Kidney (tissue), 14 donors: ENCODE results near the gene CHST5. TPM values are rescaled to one million over a fixed set of nuclear protein-coding genes. Genes with fewer than 3 reads are reported as not detected.

ENCODE experiments used
- DNase-seq, 5 donors: peaks; one replicate each; pipeline ENCODE4 v3.0.0-alpha.2; 2013 to 2020
- FAIRE-seq: peaks from 2 replicates; lab custom pipeline; 2012; peaks lifted over from hg19 to GRCh38; lab: Jason Lieb, UNC
- H3K27ac ChIP-seq, 2 donors: one replicate each; pipeline ENCODE4 v1.7.0; 2013; ENCODE audit warnings: low read depth in 2 of 2, low read length in 2 of 2, inconsistent platforms in 1 of 2
- H3K27me3 ChIP-seq: one replicate; pipeline ENCODE4 v1.7.1; 2013; ENCODE audit warnings: low read length, inconsistent platforms; ENCODE audit not compliant: control insufficient read depth, insufficient read depth
- H3K36me3 ChIP-seq, 3 donors: one replicate each; pipeline versions ENCODE4 v1.7.0 to v1.7.1; 2013; ENCODE audit warnings: low read length in 3 of 3, control low read depth in 1 of 3, inconsistent platforms in 1 of 3; ENCODE audit not compliant: insufficient read depth in 3 of 3, control insufficient read depth in 2 of 3
- H3K4me1 ChIP-seq, 3 donors: one replicate each; pipeline versions ENCODE4 v1.7.0 to v1.7.1; 2013; ENCODE audit warnings: low read length in 3 of 3, inconsistent platforms in 1 of 3, low read depth in 1 of 3; ENCODE audit not compliant: control insufficient read depth in 2 of 3, insufficient read depth in 2 of 3
- H3K4me3 ChIP-seq, 3 donors: one replicate each; pipeline versions ENCODE4 v1.7.0 to v1.8.1; 2013; ENCODE audit warnings: low read length in 3 of 3, control low read depth in 1 of 3, inconsistent platforms in 1 of 3
- H3K9ac ChIP-seq, 3 donors: one replicate each; pipeline versions ENCODE4 v1.7.0 to v1.7.1; 2013; ENCODE audit warnings: low read length in 3 of 3, control low read depth in 1 of 3, inconsistent platforms in 1 of 3
- H3K9me3 ChIP-seq, 3 donors: one replicate each; pipeline versions ENCODE4 v1.7.0 to v1.7.1; 2013; ENCODE audit warnings: low read length in 3 of 3, control low read depth in 1 of 3, inconsistent platforms in 1 of 3; ENCODE audit not compliant: control insufficient read depth in 2 of 3, insufficient read depth in 1 of 3
- CTCF ChIP-seq: IDR thresholded peaks from 3 replicates; pipeline ENCODE4 v1.5.1; 2012; ENCODE audit warnings: mild to moderate bottlenecking, moderate library complexity, borderline replicate concordance; ENCODE audit not compliant: insufficient read depth; ENCODE audit errors: extremely low read depth
- intact Hi-C: fragments of 100-400 bp; cut with DNase I; formaldehyde crosslinking; loops from one replicate; pipeline ENCODE4 v1.11.1; 2022
- polyA plus RNA-seq: library from polyadenylated mRNA; stranded (reverse); fragments of 350-450 nt; fragmentation: Illumina TruSeq; extraction: RNeasy Lipid Tissue Mini Kit (QIAGEN cat#74804); gene quantifications from one replicate; pipeline ENCODE4 v1.2.3, GENCODE V29; 2014; ENCODE audit warnings: low read depth, low replicate concordance; ENCODE audit not compliant: insufficient read depth
- total RNA-seq: library from RNA; stranded (reverse); fragmentation: NEBNext Ultra II Directional; extraction: Animal tissue kit (Norgen Biotek cat#: 25700); gene quantifications from one replicate; pipeline ENCODE4 v1.2.1, GENCODE V29; 2021
- donor health status: control.
- donor health status: control.
- donor health status: control.
- donor health status: control.
- donor health status: control.
- donor health status: DM: yes; HTN: yes; CAD: no.
- donor health status: Normal renal cell carcinoma (clear cell type).

CHST5 gene
- total and polyA plus RNA-seq, 2 donors from 2014 or later: 0.13 to 0.28 TPM

GRCh38 chr16:75479421-75479990 is 56.4 kb downstream of the CHST5 start:
- Histone ChIP-seq H3K4me3 (no peak overlapping the region), H3K27me3 (no peaks in the 10 kb centered on the region), H3K9ac (no peak overlapping the region), H3K4me1 (no peaks in the 10 kb centered on the region), H3K27ac (no peak overlapping the region), H3K36me3 (no peaks in the 10 kb centered on the region), H3K9me3 (no peaks in the 10 kb centered on the region)
- FAIRE-seq (no peak), DNase-seq (no peak)
- TF ChIP-seq CTCF: no peak
- intact Hi-C loops: no loop called here

Other genes with a start within 250 kb of the CHST5 start
- gene CFDP1, start 102.6 kb downstream of the CHST5 start, total RNA-seq: 53.5 TPM
- gene CFDP1, start 102.6 kb downstream of the CHST5 start, polyA plus RNA-seq: 148 TPM
- gene TMEM170A, start 71.4 kb downstream of the CHST5 start, total RNA-seq: 22.8 TPM
- 10.2 TPM for gene TMEM170A, start 71.4 kb downstream of the CHST5 start, polyA plus RNA-seq
- gene CHST6, start 40.7 kb downstream of the CHST5 start, total RNA-seq: 0.79 TPM
- gene CHST6, start 40.7 kb downstream of the CHST5 start, polyA plus RNA-seq: 0.04 TPM
- 13.7 TPM for gene TMEM231, start 20.1 kb upstream of the CHST5 start, total RNA-seq
- gene TMEM231, start 20.1 kb upstream of the CHST5 start, polyA plus RNA-seq: 8.6 TPM
- 116 TPM for gene GABARAPL2, start 30.3 kb upstream of the CHST5 start, total RNA-seq
- gene GABARAPL2, start 30.3 kb upstream of the CHST5 start, polyA plus RNA-seq: 247 TPM
- gene ADAT1, start 87.2 kb upstream of the CHST5 start, total RNA-seq: 56.5 TPM
- gene ADAT1, start 87.2 kb upstream of the CHST5 start, polyA plus RNA-seq: 24.4 TPM
- gene KARS1, start 111.6 kb upstream of the CHST5 start, total RNA-seq: 97.4 TPM
- 104 TPM for gene KARS1, start 111.6 kb upstream of the CHST5 start, polyA plus RNA-seq
- gene TERF2IP, start 111.7 kb upstream of the CHST5 start, total RNA-seq: 58.0 TPM
- gene TERF2IP, start 111.7 kb upstream of the CHST5 start, polyA plus RNA-seq: 72.8 TPM
- not detected for gene CPHXL2, start 140.9 kb upstream of the CHST5 start, total RNA-seq
- not detected for gene CPHXL2, start 140.9 kb upstream of the CHST5 start, polyA plus RNA-seq
- not detected for gene DUXB, start 165.4 kb upstream of the CHST5 start, total RNA-seq
- not detected for gene DUXB, start 165.4 kb upstream of the CHST5 start, polyA plus RNA-seq
- not detected for gene CPHXL, start 190.4 kb upstream of the CHST5 start, total RNA-seq
- gene CPHXL, start 190.4 kb upstream of the CHST5 start, polyA plus RNA-seq: not detected